Activated CD4-positive, alpha-beta T cell treated with anti-CD3 and anti-CD28 coated beads, Interleukin-2, Interleukin-6, amounts not matched to agents 100 ng/mL and 50 ng/mL, durations not matched to agents 16 hours and 8 hours (primary cell): ENCODE data around the gene SLC6A19.

Experiments used
- DNase-seq: peaks from one replicate; pipeline ENCODE4 v3.0.0-alpha.2; 2020

The SLC6A19 gene

DNA sequence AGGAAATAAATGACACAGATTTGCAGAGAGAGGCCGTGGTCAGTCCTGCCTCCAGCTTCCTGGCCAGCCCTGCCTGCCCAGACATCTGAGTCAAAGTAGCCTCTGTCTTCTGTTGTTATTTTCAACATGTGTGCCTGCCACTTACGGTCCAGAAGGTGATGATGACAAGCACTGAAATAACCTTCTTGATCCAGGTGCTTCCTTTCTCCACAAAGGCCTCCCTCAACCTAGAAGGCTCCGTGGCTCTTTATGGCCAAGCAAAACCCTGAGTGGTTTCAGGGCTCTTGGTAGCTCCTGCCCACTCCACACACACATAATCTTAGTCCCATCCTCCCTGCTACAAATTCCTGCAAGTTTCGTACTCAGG, 34.1 kb upstream of the SLC6A19 start:
- no peak for DNase-seq

GRCh38 chr5:1167728-1168709, 33.4 kb upstream of the SLC6A19 start:
- DNase-seq: peak; percentile 72

- DNase-seq: no peak
Observed at GRCh38 chr5:1168796-1169195, 32.6 kb upstream of the SLC6A19 start.

DNA sequence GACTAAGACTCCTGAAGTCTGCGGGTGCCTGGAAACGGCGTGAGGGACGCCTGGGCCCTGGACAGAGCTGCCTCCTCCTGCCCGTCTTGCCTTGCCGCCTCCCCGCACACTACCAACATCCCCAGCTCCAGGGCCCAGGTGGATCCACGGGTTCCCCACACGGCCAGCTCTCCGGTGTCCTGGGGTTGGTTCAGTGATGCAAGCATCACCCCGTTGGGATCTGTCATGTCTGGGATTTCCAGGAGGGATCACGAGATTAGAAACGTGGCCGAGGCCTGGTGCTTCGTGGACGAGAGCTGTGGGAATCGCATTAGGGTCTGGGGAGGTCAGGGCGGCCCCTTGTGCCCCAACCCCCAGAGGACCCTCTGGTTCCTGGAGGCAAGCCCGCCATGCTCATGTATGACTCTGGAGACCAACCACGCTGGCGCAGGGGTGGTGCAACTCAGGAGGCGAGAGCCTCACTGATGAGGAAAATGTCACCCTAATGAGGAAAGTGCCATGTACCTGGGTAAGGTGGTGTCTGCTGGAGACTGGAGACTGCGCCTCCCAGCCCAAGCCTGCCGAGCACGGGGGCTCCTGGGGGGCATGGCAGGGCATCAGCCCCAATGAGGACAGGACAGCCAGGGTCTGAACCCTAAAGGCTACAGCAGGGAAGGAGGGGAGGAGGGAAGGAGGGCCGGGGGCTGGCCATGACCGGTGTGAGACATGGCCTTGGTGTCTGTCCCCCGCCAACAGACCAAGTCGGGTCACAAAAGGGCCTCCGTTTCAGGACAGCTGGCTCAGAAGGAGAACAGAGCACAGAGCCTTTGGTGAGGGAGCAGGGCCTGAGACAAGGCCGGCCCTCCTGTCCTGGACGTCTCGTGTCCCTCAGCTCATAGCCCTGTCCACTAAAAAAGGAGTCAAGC, 31.9 kb upstream of the SLC6A19 start:
- DNase-seq: no peak

DNA sequence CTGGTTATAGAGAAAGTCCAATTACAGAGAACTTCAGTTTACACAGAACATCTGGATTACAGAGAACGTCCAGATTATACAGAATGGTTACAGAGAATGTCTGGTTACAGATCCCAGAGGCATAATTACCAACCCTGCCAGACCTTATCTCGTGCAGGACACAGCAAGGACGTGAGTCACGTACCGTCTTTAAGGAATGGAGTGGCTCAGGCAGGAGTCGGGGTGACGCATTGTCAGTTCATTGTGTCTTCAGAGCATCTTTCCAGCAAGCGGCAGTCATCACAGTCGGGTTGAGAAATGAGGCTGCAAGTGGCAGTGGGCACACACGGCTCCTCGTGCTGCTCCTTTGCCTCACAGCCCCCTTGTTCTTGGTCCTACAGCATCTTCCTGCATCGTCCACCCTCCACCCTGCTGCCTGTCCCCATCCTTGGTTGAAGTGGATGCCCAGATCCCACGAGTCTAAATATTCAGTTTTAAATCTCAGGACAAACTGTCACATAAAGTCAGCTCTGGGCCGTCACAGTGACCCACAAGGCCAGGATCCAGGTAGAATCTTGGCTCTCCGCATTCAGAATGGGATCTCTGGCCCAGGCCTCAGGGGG, 30.0 kb upstream of the SLC6A19 start:
- DNase-seq: no peak

DNA sequence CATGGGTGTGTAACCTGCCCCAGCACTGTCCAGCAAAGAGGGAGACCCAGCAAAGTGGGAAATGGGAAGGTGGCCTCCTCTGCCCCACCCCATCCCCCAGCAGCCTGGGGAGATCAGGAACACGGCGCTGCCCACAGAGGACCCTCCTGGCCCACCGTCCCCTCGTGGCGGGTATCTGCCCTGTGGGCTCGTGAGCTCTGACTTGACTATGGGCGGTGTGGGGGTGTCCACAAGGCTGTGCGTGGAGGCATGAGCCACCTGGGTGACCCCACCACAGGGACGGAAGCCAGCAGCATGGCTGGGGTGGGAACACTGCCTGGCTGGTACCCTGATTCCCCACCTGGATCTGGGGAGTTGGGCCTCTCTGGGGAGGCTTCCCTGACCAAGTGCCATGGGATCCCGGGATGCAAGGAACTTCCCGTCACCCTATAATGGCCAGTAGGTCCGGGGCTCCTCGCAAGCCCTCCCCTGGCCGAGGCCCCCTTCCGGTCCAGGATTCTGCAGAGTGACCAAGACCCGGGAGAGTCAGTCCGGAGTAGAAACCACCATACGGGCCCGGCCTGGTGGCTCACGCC, 29.3 kb upstream of the SLC6A19 start:
- DNase-seq: no peak

DNA sequence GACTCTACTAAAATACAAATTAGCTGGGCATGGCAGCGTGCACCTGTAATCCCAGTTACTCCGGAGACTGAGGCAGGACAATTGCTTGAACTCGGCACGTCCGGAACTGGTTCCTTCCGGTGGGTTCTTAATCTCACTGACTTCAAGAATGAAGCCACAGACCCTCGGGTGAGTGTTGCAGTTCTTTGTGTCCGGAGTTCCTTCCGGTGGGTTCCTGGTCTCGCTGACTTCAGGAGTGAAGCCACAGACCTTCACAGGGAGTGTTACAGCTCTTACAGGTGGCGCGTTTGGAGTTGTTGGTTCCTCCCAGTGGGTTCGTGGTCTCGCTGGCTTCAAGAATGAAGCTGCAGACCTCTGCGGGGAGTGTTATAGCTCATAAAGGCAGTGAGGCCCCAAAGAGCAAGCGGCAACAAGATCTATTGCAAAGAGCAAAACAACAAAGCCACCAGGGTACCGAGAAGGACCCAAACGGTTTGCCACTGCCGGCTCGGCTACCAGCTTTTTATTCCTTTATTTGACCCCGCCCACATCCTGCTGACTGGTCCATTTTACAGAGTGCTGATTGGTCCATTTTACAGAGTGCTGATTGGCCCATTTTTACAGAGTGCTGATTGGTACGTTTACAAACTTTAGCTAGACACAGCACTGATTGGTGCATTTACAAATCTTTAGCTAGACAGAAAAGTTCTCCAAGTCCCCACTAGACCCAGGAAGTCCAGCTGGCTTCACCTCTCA, 28.6 kb upstream of the SLC6A19 start:
- peak; percentile 30 for DNase-seq

GRCh38 chr5:1173485-1174070, 27.8 kb upstream of the SLC6A19 start:
- DNase-seq: no peak

GRCh38 chr5:1174122-1174936, 27.1 kb upstream of the SLC6A19 start:
- peak; percentile 51 for DNase-seq

GRCh38 chr5:1175015-1175414, 26.4 kb upstream of the SLC6A19 start:
- DNase-seq: no peak

GRCh38 chr5:1175801-1176472, 25.5 kb upstream of the SLC6A19 start:
- no peak for DNase-seq

GRCh38 chr5:1176473-1177391, 24.7 kb upstream of the SLC6A19 start:
- no peak for DNase-seq

DNA sequence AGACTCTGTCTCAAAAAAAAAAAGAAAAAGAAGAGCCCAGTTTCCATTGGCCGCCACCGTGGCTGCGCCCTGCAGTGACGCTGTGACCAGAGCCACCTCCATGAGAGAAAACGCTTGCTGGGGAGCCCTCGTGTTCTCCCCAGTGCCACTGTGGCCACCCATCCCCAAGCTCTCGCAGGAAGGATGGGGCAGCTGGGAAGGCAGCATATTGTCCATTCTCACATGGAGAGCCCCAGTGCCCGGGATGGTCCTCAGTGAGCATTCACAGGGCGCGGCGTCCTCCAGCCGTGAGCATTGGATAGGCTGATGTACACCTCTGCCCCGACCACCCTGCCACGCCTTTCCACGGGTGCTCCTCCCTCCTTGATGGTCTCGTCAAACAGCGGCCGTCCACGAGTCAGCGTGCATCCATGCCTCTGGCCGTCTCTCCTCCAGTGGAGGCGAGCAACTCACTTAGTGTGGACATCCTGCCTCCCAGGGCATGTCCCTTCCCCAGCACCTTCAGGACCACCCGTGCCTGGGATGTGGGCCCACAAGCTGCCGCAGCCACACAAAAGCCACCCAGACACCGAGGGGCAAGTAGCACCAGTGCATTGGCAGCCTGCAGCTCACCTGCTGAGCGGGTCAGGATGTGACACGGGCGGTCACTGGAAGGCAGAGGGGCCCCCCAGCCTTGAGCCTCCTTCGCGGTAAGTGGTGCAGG, 23.4 kb upstream of the SLC6A19 start:
- DNase-seq: no peak

DNA sequence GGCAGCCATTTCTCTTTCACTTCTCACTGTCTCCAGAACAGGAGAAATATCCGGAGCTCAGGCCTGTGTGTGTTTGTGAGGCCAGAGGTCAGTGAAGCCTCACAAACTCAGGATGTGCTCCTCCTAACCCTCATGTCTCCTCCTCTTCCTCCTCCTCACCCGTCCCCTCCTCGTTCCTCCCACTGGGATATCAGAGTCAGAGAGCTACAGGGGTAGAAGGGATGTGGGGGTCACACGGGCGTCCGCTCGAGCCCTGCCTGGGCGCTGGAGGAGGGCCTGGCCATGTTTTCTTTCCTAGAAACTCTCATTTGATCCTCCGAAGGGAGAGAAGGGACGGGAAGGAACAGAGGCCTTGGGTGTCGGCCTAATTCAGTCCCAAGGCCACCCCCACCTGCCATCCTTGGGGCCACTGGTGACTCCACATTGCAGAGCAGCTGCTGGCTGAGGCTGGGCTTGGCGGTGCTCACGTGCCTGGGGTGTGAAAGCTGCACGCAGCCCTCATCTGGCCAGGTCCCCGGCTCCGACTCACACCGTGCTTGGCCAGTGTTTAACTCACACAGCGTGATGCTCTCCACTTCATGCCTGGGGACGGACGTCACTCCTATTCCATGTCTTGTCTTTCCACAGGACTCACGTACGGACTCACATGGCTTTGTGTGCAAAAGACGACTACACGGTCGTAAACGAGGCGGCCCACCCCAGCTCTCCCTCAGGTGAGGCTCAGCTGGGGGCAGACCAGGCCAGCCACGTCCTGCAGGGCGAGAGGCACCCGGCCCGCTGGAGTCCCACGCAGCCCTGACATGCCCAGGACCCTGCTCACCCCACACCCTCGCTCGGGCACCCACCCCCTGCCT, 22.6 kb upstream of the SLC6A19 start:
- no peak for DNase-seq

- no peak for DNase-seq
Observed at GRCh38 chr5:1179383-1179715, 22.0 kb upstream of the SLC6A19 start.

DNA sequence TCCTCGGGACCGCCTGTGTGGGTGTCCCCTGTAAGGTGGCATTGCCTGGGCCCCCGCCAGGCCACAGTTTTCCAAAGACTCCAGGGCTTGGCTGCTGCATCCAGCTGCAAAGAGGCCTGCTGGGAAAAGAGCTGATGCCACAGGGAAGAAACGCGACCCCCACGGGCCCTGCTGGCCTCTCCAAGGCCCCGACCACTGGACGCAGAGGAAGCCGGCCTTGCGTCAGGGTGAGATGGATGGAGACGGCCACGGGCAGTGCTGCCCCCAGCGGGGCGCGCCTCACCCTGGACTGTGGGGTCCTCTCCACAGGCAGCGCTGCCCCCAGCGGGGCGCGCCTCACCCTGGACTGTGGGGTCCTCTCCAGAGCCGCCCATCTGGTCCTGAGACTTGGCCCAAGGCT, 21.3 kb upstream of the SLC6A19 start:
- DNase-seq: no peak

GRCh38 chr5:1180841-1181271, 20.5 kb upstream of the SLC6A19 start:
- DNase-seq: no peak
